PFSK-1 (cell line): ENCODE data around the gene C2orf49.

Source experiments
- FOXP2 ChIP-seq: optimal IDR thresholded peaks from 2 replicates; pipeline ENCODE3; 2011; ENCODE audit warnings: borderline replicate concordance, control low read depth, inconsistent platforms; ENCODE audit not compliant: insufficient read depth; ENCODE audit errors: extremely low read length, extremely low read depth
- POLR2AphosphoS5 ChIP-seq: IDR thresholded peaks from 2 replicates; pipeline ENCODE4 v1.6.1; 2012; ENCODE audit warnings: low read depth, mild to moderate bottlenecking, control low read depth, low read length, moderate library complexity
- REST ChIP-seq, 2 experiments: IDR thresholded peaks; 2 replicates each; pipeline versions ENCODE4 v1.6.1 to v1.8.0; 2011 to 2012; ENCODE audit warnings: low read depth in 2 of 2, low read length in 2 of 2, control low read depth in 1 of 2, inconsistent platforms in 1 of 2, mild to moderate bottlenecking in 1 of 2, moderate library complexity in 1 of 2; ENCODE audit not compliant: insufficient read depth in 1 of 2
- SIN3A ChIP-seq: IDR thresholded peaks from 2 replicates; pipeline ENCODE4 v1.6.1; 2012; ENCODE audit warnings: mild to moderate bottlenecking, low read length, moderate library complexity, borderline replicate concordance; ENCODE audit not compliant: insufficient read depth
- TAF1 ChIP-seq: IDR thresholded peaks from 2 replicates; pipeline ENCODE4 v1.6.1; 2012; ENCODE audit warnings: low read length, control low read depth, borderline replicate concordance; ENCODE audit not compliant: insufficient read depth

DNA sequence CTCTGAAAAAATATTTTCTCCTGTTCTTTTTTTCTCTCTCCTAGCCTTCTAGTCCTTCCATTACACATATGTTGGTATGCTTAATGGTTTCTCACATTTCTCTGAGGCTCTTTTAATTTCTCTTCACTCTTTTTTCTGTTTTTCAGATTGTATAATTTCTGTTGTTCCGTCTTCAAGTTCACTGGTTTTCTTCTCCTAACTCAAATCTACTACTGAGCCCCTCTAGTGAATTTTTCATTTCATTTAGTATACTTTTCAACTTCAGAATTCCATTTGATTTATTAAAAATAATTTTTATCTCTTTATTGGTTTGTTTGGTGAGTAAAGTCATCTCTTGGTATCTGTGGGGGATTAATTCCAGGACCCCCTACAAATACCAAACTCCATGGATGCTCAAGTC, 19.8 kb downstream of the C2orf49 start:
- TF ChIP-seq SIN3A: no peak
- TF ChIP-seq POLR2AphosphoS5: no peak
- TF ChIP-seq TAF1: no peak
- no peak for TF ChIP-seq REST (IDR thresholded peaks at IDR 0.05; ENCODE audit: insufficient read depth in 1 of 2, low read depth in 2 of 2, low read length in 2 of 2)
- no peak for TF ChIP-seq FOXP2
